ENCODE measurements around the gene TEX51.

Gene TEX51

DNA sequence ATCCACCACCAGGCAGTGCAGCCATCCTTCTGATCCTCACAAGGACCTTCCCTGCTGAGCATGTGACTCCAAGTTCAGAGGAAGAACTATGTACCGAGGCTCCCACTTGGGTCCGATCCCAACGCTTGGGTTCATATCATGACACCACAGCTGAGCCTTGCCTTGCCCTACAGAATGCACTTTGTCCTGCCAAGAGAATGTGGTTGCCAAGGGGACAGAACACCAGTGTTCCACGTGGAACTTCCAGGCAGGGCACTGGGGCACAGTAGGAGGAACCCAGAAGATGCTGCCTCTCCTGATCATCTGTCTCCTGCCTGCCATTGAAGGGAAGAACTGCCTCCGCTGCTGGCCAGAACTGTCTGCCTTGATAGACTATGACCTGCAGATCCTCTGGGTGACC is at the start of gene TEX51:
TEX51 (plus strand) TSS at position 255 of the 400 bp plus-strand sequence; CDS start at position 284, 29 bp downstream.
- Mint-ChIP-seq H3K9me3 (peaks cover 3% of the 10 kb centered on the region), H3K36me3 (no peaks in the 10 kb centered on the region), H3K4me1 (no peaks in the 10 kb centered on the region), H3K4me3 (no peak within 1 kb of the TSS), H3K27me3 (peaks cover 60% of the 10 kb centered on the region), H3K27ac (no peak within 1 kb of the TSS)
- no peak for ATAC-seq

- Mint-ChIP-seq H3K9me3 (peaks cover under 1% of the 10 kb centered on the region), H3K36me3 (no peaks in the 10 kb centered on the region), H3K4me3 (no peak overlapping the region), H3K27ac (no peak overlapping the region), H3K4me1 (no peaks in the 10 kb centered on the region), H3K27me3 (no peaks in the 10 kb centered on the region)
- ATAC-seq, result no peak
Measured at GRCh38 chr2:126849054-126849453, 49.6 kb upstream of the TEX51 start.

DNA sequence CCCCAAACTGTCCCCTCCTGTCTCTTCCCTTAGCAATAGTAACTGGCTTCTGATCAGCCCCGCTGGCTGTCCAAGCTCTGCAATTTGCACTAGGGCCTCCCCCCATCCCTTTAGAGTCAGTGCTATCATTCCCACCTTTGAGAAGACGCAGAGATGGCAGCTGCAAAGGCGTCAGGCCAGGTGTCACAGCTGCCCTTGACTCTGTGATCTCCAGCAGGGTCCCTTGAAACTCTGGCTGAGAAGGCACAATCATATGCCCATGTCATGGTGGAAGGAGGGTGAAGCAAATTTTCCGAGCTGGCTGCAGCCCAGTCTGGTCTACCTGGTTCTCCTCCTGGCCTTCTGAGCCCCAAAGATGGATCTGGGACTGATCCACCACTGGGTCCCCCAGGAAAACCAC is 49.2 kb upstream of the TEX51 start:
- peaks cover 2% of the 10 kb centered on the region for H3K9me3 Mint-ChIP-seq
- no peaks in the 10 kb centered on the region for H3K27me3 Mint-ChIP-seq
- H3K4me1 Mint-ChIP-seq, result no peaks in the 10 kb centered on the region
- H3K27ac Mint-ChIP-seq, result no peak overlapping the region
- no peak overlapping the region for H3K4me3 Mint-ChIP-seq
- H3K36me3 Mint-ChIP-seq, result no peaks in the 10 kb centered on the region
- ATAC-seq, result no peak

- no peak overlapping the region for H3K27ac Mint-ChIP-seq
Measured at GRCh38 chr2:126849991-126850535, 48.6 kb upstream of the TEX51 start.

GRCh38 chr2:126850940-126851339 is 47.8 kb upstream of the TEX51 start:
- Mint-ChIP-seq H3K27ac (no peak overlapping the region), H3K4me1 (no peaks in the 10 kb centered on the region), H3K4me3 (no peak overlapping the region), H3K27me3 (no peaks in the 10 kb centered on the region), H3K36me3 (no peaks in the 10 kb centered on the region), H3K9me3 (peaks cover 2% of the 10 kb centered on the region)
- no peak for ATAC-seq

More at GRCh38 chr2:126849991-126850535, 48.6 kb upstream of the TEX51 start:
- no peaks in the 10 kb centered on the region for H3K36me3 Mint-ChIP-seq
- H3K27me3 Mint-ChIP-seq, result no peaks in the 10 kb centered on the region
- no peaks in the 10 kb centered on the region for H3K4me1 Mint-ChIP-seq
- no peak overlapping the region for H3K4me3 Mint-ChIP-seq
- H3K9me3 Mint-ChIP-seq, result peaks cover 2% of the 10 kb centered on the region
- no peak for ATAC-seq

DNA sequence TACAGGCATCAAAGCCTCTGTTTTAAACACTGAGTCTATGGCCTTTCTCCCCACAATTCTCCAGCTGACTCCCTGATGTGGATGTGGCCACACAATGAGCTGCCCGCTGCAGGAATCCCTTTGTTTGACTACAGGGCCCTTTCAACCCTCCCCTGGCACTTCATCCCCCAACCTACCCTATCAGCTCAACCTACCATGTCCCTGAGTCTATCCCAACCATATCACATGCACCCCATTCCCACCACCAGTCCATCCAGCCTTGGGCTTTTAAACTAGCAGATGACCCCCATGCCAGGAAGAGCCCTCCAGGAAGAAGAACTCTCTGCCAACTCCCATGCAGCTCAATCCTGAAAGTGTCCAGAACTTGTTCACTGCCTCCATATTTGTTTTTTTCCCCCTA is 46.9 kb upstream of the TEX51 start:
- Mint-ChIP-seq H3K9me3 (peaks cover 2% of the 10 kb centered on the region), H3K4me1 (no peaks in the 10 kb centered on the region), H3K4me3 (no peak overlapping the region), H3K36me3 (no peaks in the 10 kb centered on the region), H3K27ac (no peak overlapping the region), H3K27me3 (no peaks in the 10 kb centered on the region)
- no peak for ATAC-seq

- no peaks in the 10 kb centered on the region for H3K27me3 Mint-ChIP-seq
- H3K9me3 Mint-ChIP-seq, result peaks cover 2% of the 10 kb centered on the region
- no peaks in the 10 kb centered on the region for H3K36me3 Mint-ChIP-seq
- H3K4me1 Mint-ChIP-seq, result no peaks in the 10 kb centered on the region
- H3K27ac Mint-ChIP-seq, result no peak overlapping the region
- H3K4me3 Mint-ChIP-seq, result no peak overlapping the region
- ATAC-seq, result no peak
Measured at GRCh38 chr2:126852361-126852760, 46.3 kb upstream of the TEX51 start.

GRCh38 chr2:126855606-126856005 is 43.1 kb upstream of the TEX51 start:
- H3K4me1 Mint-ChIP-seq, result no peaks in the 10 kb centered on the region

DNA sequence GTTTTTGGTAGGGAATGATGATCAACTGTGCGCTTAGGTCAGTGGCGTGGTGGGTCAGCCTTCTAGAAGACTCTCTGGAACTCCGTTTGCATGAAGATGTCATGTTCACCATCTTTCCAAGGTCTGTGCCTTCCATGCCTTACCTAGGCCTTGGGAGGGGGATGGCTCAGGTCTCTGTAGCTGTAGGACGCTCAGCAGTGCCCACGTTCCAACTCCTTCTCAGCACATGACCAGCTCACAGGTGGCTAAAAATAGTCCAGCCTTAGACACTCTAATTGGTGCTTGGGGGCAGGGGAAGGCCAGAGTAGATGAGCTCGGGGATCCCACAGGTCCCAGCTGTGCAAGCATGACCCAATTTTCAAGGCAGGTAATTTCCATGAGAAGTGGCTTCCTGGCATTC is 42.3 kb upstream of the TEX51 start:
- no peak for ATAC-seq

More at GRCh38 chr2:126855606-126856005, 43.1 kb upstream of the TEX51 start:
- Mint-ChIP-seq H3K9me3 (peaks cover 2% of the 10 kb centered on the region), H3K36me3 (no peaks in the 10 kb centered on the region), H3K4me3 (no peak overlapping the region), H3K27me3 (peaks cover 17% of the 10 kb centered on the region), H3K27ac (no peak overlapping the region)
- no peak for ATAC-seq

GRCh38 chr2:126857502-126857901 is 41.2 kb upstream of the TEX51 start:
- ATAC-seq, result no peak
- Mint-ChIP-seq H3K27me3 (peaks cover 17% of the 10 kb centered on the region), H3K36me3 (no peaks in the 10 kb centered on the region), H3K4me1 (no peaks in the 10 kb centered on the region), H3K4me3 (no peak overlapping the region), H3K27ac (no peak overlapping the region), H3K9me3 (peaks cover 2% of the 10 kb centered on the region)

More for the DNA sequence above, 42.3 kb upstream of the TEX51 start:
- peaks cover 2% of the 10 kb centered on the region for H3K9me3 Mint-ChIP-seq
- peaks cover 17% of the 10 kb centered on the region for H3K27me3 Mint-ChIP-seq
- no peak overlapping the region for H3K27ac Mint-ChIP-seq
- H3K36me3 Mint-ChIP-seq, result no peaks in the 10 kb centered on the region
- no peak overlapping the region for H3K4me3 Mint-ChIP-seq
- H3K4me1 Mint-ChIP-seq, result no peaks in the 10 kb centered on the region

DNA sequence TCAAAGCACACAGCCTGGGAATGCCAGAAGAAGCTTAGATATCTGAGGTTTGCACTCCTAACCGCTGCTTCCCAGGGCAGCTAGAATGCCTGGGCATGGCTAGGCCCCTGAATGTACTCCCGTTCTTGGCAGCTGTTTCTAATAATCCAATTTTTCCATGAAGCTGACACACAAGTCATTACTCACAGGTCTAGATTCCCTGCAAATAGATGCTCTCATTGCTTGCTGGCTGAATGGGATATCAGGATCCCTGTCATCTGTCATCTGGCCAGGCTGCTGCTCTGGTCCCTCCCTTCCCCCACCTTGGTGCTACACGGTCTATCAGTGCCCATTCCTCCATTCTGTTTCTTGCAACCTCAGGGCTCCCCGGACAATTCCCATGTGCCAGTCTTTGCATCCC is 40.7 kb upstream of the TEX51 start:
- peaks cover 2% of the 10 kb centered on the region for H3K9me3 Mint-ChIP-seq
- no peak overlapping the region for H3K27ac Mint-ChIP-seq
- no peak for ATAC-seq
- H3K27me3 Mint-ChIP-seq, result peaks cover 17% of the 10 kb centered on the region
- H3K4me3 Mint-ChIP-seq, result no peak overlapping the region
- H3K36me3 Mint-ChIP-seq, result no peaks in the 10 kb centered on the region
- no peaks in the 10 kb centered on the region for H3K4me1 Mint-ChIP-seq

DNA sequence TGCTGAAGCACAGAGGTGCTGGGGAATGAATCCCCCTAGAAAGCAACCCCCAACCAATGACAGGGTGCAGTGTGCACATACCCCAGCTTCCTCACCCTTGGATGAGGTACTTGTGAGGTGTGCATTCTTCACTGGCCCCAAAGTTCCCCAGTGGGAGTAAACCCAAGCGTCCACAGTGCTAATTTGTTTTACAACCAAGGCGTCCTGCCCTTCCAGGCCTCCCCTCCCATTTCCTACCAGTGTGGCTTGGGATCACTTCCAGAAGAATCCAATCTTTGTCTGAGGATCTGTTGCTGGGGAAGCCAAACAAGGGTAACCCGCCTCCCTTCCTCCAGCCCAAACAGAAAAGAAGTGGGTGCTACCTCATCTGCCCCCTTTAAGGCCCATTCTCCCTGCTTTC is 40.3 kb upstream of the TEX51 start:
- Mint-ChIP-seq H3K27ac (no peak overlapping the region), H3K36me3 (no peaks in the 10 kb centered on the region), H3K27me3 (peaks cover 17% of the 10 kb centered on the region), H3K4me1 (no peaks in the 10 kb centered on the region), H3K9me3 (peaks cover 2% of the 10 kb centered on the region), H3K4me3 (no peak overlapping the region)
- no peak for ATAC-seq

DNA sequence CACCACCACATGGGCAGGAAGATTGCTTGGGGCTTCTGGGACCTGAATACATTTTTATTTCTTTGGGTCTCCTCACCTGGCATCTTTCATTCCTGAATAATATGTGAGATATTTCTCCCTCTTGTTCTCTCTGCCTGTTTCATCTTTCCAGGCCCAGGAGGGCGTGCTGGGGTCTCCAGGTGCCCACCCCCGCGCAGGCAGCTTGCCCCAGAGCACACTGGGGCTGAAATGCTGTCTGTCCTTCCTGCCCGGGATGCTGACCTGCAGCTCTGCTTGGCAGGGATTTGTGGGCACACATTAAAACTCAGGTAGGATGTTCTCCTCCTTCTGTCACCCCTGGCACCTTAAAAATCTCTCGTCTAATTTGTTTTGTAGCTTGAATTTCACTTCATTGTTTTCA is 39.7 kb upstream of the TEX51 start:
- no peaks in the 10 kb centered on the region for H3K4me1 Mint-ChIP-seq
- H3K27ac Mint-ChIP-seq, result no peak overlapping the region
- no peaks in the 10 kb centered on the region for H3K36me3 Mint-ChIP-seq
- ATAC-seq, result no peak
- H3K27me3 Mint-ChIP-seq, result peaks cover 17% of the 10 kb centered on the region
- H3K9me3 Mint-ChIP-seq, result peaks cover 2% of the 10 kb centered on the region
- no peak overlapping the region for H3K4me3 Mint-ChIP-seq

GRCh38 chr2:126859631-126860030 is 39.1 kb upstream of the TEX51 start:
- peaks cover 17% of the 10 kb centered on the region for H3K27me3 Mint-ChIP-seq

DNA sequence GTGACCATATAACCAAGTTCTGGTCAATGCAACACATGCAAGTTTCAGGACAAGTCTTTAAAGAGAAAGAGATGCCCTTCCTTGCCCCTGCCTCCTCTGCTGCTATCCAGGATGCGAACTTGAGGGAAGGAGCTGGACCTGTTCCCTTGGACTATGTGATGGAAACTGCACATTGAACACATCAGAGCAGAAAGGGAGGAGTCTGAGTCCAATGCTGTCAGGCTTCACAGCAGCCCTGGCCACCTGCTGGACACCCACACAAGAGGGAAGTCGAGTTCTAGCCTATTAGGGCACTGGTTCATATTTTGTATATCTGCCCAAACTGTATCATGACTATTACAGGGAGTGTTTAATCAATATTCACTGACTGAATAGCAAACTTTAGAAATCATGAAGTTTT is 38.3 kb upstream of the TEX51 start:
- Mint-ChIP-seq H3K27me3 (peaks cover 18% of the 10 kb centered on the region), H3K9me3 (no peaks in the 10 kb centered on the region), H3K4me3 (no peak overlapping the region), H3K27ac (no peak overlapping the region), H3K36me3 (no peaks in the 10 kb centered on the region), H3K4me1 (no peaks in the 10 kb centered on the region)
- ATAC-seq, result no peak

More at GRCh38 chr2:126859631-126860030, 39.1 kb upstream of the TEX51 start:
- Mint-ChIP-seq H3K4me1 (no peaks in the 10 kb centered on the region), H3K4me3 (no peak overlapping the region), H3K9me3 (no peaks in the 10 kb centered on the region), H3K36me3 (no peaks in the 10 kb centered on the region), H3K27ac (no peak overlapping the region)
- ATAC-seq, result no peak

- peaks cover 26% of the 10 kb centered on the region for H3K27me3 Mint-ChIP-seq
- H3K4me3 Mint-ChIP-seq, result no peak overlapping the region
- no peaks in the 10 kb centered on the region for H3K36me3 Mint-ChIP-seq
- no peaks in the 10 kb centered on the region for H3K4me1 Mint-ChIP-seq
- no peak overlapping the region for H3K27ac Mint-ChIP-seq
- no peak for ATAC-seq
- H3K9me3 Mint-ChIP-seq, result peaks cover 10% of the 10 kb centered on the region
Measured at GRCh38 chr2:126862730-126863129, 36.0 kb upstream of the TEX51 start.

All from stimulated activated memory B cell treated with anti-CD40 and anti-IgM and Interleukin-4, amounts not matched to agents 10 μg/mL and 1 μg/mL and 100 μg/mL, for 72 hours (primary cell).